PC-9 (cell line): ENCODE results near the gene MYL7. TPM values are rescaled to one million over a fixed set of nuclear protein-coding genes. Genes with fewer than 3 reads are reported as not detected.

Experiments
- BruUV-seq: library from RNA; stranded (reverse); fragments of 400-500 nt; replicated peaks from 2 replicates; lab custom pipeline; 2021; lab: Mats Ljungman, UMichigan
- CTCF ChIA-PET: fragments of 300-600 bp; sonication (Branson Sonifier 250); formaldehyde crosslinking; loops from one replicate; lab custom pipeline; 2022; ENCODE audit warnings: antibody characterized with exemption; lab: Charles Lee
- POLR2A ChIA-PET: fragments of 300-600 bp; sonication (Branson Sonifier 250); formaldehyde crosslinking; loops from one replicate; lab custom pipeline; 2022; ENCODE audit warnings: antibody characterized with exemption; ENCODE audit not compliant: unreplicated experiment; lab: Charles Lee
- DNase-seq, 2 experiments: peaks; one replicate each; pipeline versions ENCODE4 v3.0.0 to v3.0.0-alpha.2; 2015 to 2022; ENCODE audit warnings: mixed read lengths in 1 of 2
- H2AFZ ChIP-seq: fragments of 200-600 bp; sonication (generic); 2 replicates; pipeline ENCODE4 v1.8.1; 2017; ENCODE audit warnings: antibody characterized with exemption
- H3F3A ChIP-seq: fragments of 200-600 bp; sonication (generic); 2 replicates; pipeline ENCODE4 v1.8.1; 2017; ENCODE audit warnings: antibody characterized with exemption, mild to moderate bottlenecking, low read depth; ENCODE audit not compliant: insufficient read depth
- H3K27ac ChIP-seq: fragments of 200-600 bp; sonication (generic); 2 replicates; pipeline ENCODE4 v1.6.1; 2016; ENCODE audit warnings: mixed run types
- H3K27me3 ChIP-seq: fragments of 200-600 bp; sonication (generic); 2 replicates; pipeline ENCODE4 v1.6.1; 2016; ENCODE audit warnings: low read depth, mixed run types; ENCODE audit not compliant: insufficient read depth
- H3K36me3 ChIP-seq: fragments of 200-600 bp; sonication (generic); 2 replicates; pipeline ENCODE4 v1.6.1; 2016; ENCODE audit warnings: low read depth, mixed run types
- H3K4me1 ChIP-seq: fragments of 200-600 bp; sonication (generic); replicated peaks from 2 replicates; pipeline ENCODE4 v1.6.1; 2016; ENCODE audit warnings: mixed run types; ENCODE audit not compliant: insufficient read depth
- H3K4me2 ChIP-seq: fragments of 200-600 bp; sonication (generic); 2 replicates; pipeline ENCODE4 v1.6.1; 2017; ENCODE audit warnings: mixed run types
- H3K4me3 ChIP-seq: fragments of 200-600 bp; sonication (generic); 2 replicates; pipeline ENCODE4 v1.6.1; 2016; ENCODE audit warnings: mixed run types
- H3K79me2 ChIP-seq: fragments of 200-600 bp; sonication (generic); 2 replicates; pipeline ENCODE4 v1.6.1; 2017; ENCODE audit warnings: low read depth, mixed run types
- H3K9me2 ChIP-seq: fragments of 200-600 bp; sonication (generic); 2 replicates; pipeline ENCODE4 v1.8.1; 2017; ENCODE audit warnings: mild to moderate bottlenecking; ENCODE audit not compliant: insufficient read depth
- H3K9me3 ChIP-seq: fragments of 200-600 bp; sonication (generic); 2 replicates; pipeline ENCODE4 v1.8.1; 2016; ENCODE audit warnings: low read depth; ENCODE audit not compliant: insufficient read depth
- H4K20me1 ChIP-seq: fragments of 200-600 bp; sonication (generic); 2 replicates; pipeline ENCODE4 v1.8.1; 2017; ENCODE audit not compliant: insufficient read depth
- CTCF ChIP-seq: fragments of 200-600 bp; sonication (generic); conservative IDR thresholded peaks from 2 replicates; pipeline ENCODE4 v1.6.1; 2017; ENCODE audit warnings: mixed run types, antibody characterized with exemption, mild to moderate bottlenecking, moderate library complexity
- EZH2 ChIP-seq: fragments of 200-600 bp; sonication (generic); IDR thresholded peaks from 2 replicates; pipeline ENCODE4 v1.8.0; 2017; ENCODE audit warnings: antibody characterized with exemption, low read depth
- intact Hi-C: fragments of 100-400 bp; cut with micrococcal nuclease; formaldehyde crosslinking; loops from one replicate; pipeline ENCODE4 v1.10.0; 2022; ENCODE audit not compliant: unreplicated experiment
- total RNA-seq: library from RNA; stranded (reverse); gene quantifications from 2 replicates; pipeline ENCODE4 v1.2.3, GENCODE V29; 2021

The MYL7 gene
- total RNA-seq, 1 experiment from 2014 or later: not detected

DNA sequence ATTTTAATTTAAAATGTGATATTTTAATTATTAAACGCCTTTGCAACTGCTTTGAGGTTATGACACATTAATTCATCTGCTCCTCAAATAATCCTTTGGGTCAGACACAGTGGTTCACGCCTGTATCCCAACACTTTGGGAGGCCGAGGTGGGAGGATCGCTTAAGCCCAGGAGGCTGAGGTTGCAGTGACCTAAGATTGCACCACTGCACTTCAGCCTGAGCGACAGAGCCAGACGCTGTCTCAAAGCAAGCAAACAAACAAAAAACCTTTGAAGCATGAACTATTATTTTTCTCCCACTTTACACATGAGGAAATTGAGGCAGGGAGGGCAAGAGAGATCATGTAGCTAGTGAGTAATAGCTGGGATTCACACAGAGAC lies 16.3 kb downstream of the MYL7 start:
- Histone ChIP-seq H3K27me3 (no peaks in the 10 kb centered on the region), H3K27ac (no peak overlapping the region), H3F3A (peaks cover 11% of the 10 kb centered on the region; the same call in 1 of the 2 replicates), H3K4me3 (no peak overlapping the region), H3K4me2 (no peak overlapping the region), H3K9me3 (no peaks in the 10 kb centered on the region), H3K4me1 (peaks cover 11% of the 10 kb centered on the region), H3K79me2 (peaks cover 33% of the 10 kb centered on the region), H3K36me3 (peaks cover 22% of the 10 kb centered on the region), H3K9me2 (no peaks in the 10 kb centered on the region), H2AFZ (no peak overlapping the region), H4K20me1 (no peaks in the 10 kb centered on the region)
- intact Hi-C loops: loop anchor here (5.0 kb wide), 1 partner anchor 37 kb away; no protein-coding TSS in a partner anchor
- ChIA-PET POLR2A (interaction anchor here (0.6 kb wide), 1 partner anchor 667 kb away, joined by 8 read pairs; no protein-coding TSS in a partner anchor), CTCF (interaction anchor here (0.7 to 0.9 kb wide), 3 partner anchors 44 to 116 kb away, joined by 3 to 6 read pairs (median 4); no protein-coding TSS in a partner anchor)
- DNase-seq: no peak
- no TSS peak for BruUV-seq
- TF ChIP-seq EZH2: no peak
- no peak for TF ChIP-seq CTCF

GRCh38 chr7:44123190-44124003 lies 17.7 kb downstream of the MYL7 start, which contains the start of gene POLD2:
Gene POLD2 (minus strand): TSS chr7:44123548. CDS start chr7:44122053, 1,495 bp downstream.
- ChIA-PET POLR2A (interaction anchor here (0.6 to 0.7 kb wide), 5 partner anchors 48 to 540 kb away, joined by 3 to 7 read pairs (median 3); partner anchors contain the start of gene STK17A), CTCF (interaction anchor here (0.6 to 1.6 kb wide), 4 partner anchors 8 to 90 kb away, joined by 3 to 9 read pairs (median 5); no protein-coding TSS in a partner anchor)
- DNase-seq: peak; percentile 94 to 100
- Histone ChIP-seq H3K79me2 (peaks cover 40% of the 10 kb centered on the region), H3K9me2 (no peaks in the 10 kb centered on the region), H2AFZ (peak within 1 kb of the TSS; percentile 89), H3K4me1 (peaks cover 11% of the 10 kb centered on the region), H4K20me1 (no peaks in the 10 kb centered on the region; the same call in none of the 2 replicates), H3F3A (peaks cover 11% of the 10 kb centered on the region; the same call in 1 of the 2 replicates), H3K27ac (peak within 1 kb of the TSS; percentile 1; the same call in 1 of the 2 replicates), H3K9me3 (no peaks in the 10 kb centered on the region), H3K4me2 (peak within 1 kb of the TSS; percentile 97), H3K36me3 (peaks cover 30% of the 10 kb centered on the region), H3K27me3 (no peaks in the 10 kb centered on the region), H3K4me3 (peak within 1 kb of the TSS; percentile 65)
- no TSS peak for BruUV-seq
- intact Hi-C loops: loop anchor here (1.0 to 5.0 kb wide), 4 partner anchors 39 to 77 kb away; partner anchors contain the start of genes POLM and YKT6
- no peak for TF ChIP-seq EZH2
- no peak for TF ChIP-seq CTCF

- Histone ChIP-seq H3F3A (peaks cover 11% of the 10 kb centered on the region; the same call in 1 of the 2 replicates), H3K9me2 (no peaks in the 10 kb centered on the region), H3K27me3 (no peaks in the 10 kb centered on the region), H4K20me1 (no peaks in the 10 kb centered on the region; the same call in none of the 2 replicates), H3K4me1 (peaks cover 11% of the 10 kb centered on the region), H3K4me3 (peak overlapping the region; percentile 65), H3K27ac (peak overlapping the region; percentile 1; the same call in 1 of the 2 replicates), H3K4me2 (peak overlapping the region; percentile 97), H2AFZ (peak overlapping the region; percentile 74), H3K79me2 (peaks cover 40% of the 10 kb centered on the region), H3K36me3 (peaks cover 38% of the 10 kb centered on the region), H3K9me3 (no peaks in the 10 kb centered on the region)
- ChIA-PET POLR2A (interaction anchor here (0.6 kb wide), 1 partner anchor 540 kb away, joined by 3 read pairs; the partner anchor contains the start of gene STK17A), CTCF (interaction anchor here (0.6 to 1.6 kb wide), 3 partner anchors 9 to 98 kb away, joined by 4 to 9 read pairs (median 4); no protein-coding TSS in a partner anchor)
- no peak for TF ChIP-seq EZH2
- no peak for TF ChIP-seq CTCF
- no peak for DNase-seq
- BruUV-seq: no TSS peak
- intact Hi-C loops: loop anchor here (2.0 to 5.0 kb wide), 2 partner anchors 40 kb away; partner anchors contain the start of gene POLM
Measured at GRCh38 chr7:44122529-44122928, 18.6 kb downstream of the MYL7 start.
